ENCODE measurements around the gene RABGGTA.

RABGGTA gene

DNA sequence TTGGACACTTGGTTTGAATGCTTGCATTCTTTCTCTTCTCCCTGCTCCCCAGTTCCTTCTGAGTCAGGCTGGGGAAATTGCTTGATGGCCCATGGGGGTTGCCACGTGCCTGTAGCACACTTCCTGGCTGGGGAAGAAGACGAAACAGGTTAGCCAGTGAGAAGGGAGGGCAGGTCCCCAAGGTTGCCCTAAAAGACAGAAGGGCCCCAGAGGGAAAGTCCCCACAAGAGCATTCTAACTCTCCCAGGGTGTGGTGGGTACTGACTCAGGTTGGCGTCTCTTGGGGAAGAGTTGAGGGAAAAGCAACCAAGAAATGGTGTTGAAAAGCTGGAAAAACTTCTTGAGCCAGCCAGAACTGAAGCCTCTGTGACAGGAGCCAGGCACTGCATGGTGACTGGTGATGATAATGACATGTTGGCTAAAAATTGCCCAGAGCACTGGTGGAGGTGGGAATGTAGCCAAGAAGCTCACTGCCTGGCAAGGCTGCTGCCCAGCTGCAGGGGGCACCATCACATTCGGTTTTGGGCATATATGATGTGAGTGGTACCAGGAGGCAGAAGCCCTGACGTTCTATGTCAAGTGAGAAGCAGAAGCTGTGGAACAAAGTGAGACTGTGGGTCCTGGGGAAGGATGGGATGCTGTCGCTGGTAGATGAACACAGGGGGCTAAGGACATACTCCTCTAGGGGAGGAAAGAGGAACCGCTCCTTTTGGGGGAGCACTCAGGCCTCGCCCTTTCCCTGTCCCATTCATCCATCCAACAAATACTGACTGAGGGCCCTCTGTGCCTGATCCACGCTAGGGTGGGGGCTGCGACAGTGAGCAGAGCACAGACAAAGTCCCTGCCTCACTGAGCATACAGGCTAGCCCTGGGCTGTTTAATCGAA is 8.1 kb upstream of the RABGGTA start:
- peak in 4 of 5 donors; percentile 30 to 48 (median 37) for DNase-seq

DNA sequence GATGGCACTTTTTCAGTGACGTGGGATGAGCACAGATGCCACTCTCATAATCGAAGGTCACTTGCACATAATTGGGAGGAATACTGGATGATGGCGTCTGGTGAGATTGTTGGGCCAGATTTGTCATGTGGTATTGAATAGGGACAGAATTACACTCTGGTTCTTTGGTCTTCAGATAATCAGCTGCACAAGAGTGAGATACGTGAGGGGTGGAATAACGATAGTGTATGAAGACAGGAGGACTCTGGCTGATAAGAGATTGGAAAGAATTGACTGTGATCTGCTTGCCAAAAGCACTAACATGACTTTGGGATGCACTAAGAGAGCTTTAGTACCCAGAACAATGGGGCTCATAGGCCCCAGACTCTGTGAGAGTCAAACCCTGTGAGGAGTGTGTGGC is 7.0 kb upstream of the RABGGTA start:
- no peak for DNase-seq

DNA sequence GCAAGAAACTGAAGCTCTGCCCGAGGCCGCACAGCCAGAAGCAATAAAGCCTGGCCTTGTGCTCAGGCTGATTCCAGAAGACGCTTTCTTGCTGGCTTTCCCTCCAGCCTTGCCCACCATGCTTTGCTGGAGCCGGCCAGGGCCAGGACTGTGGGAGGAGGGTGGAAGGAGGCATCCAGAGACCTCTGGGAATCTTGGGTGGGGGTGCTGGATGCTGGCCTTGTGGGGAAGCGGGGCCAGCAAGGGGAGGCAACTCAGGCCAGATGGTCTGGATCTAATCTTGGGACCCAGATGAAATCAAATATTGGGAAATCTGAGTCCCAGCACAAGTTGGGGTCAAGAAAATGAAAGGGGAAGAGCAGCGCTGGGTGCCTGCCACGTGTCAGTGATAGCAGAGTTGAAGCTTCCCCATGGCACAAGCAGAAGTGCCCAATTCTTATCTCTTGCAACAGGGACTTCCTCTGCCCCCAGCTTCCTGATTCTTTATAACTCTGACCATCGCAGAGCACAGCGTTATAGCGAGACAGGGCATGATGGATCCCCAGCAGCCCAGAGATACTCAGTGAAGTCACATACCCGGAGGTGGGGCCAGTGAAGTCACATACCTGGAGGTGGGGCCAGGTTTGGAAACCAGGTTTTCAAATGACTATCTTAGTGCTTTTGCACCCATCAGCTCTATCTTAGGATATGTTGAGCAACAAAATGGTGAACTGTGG is 6.4 kb upstream of the RABGGTA start:
- DNase-seq: no peak

DNA sequence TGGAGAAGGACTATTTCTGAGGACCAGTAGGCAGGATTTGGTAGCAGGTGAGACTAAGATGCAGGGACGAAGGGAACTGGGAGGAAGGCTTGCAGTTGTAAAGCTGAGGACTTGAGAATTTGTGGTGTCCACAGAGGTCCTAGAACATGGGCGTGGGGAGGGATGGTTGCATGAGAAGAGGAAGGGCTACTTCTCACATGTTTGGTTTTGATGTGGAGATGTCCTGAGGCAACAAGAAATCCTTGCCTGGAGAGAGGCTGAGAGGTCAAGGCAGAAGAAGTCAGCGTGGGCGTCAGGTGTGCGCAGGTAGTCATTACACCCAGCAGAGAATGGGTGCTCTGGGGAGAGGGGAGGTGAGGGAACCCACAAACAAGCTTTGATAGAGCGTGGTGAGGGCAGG is 5.7 kb upstream of the RABGGTA start:
- DNase-seq: no peak

DNA sequence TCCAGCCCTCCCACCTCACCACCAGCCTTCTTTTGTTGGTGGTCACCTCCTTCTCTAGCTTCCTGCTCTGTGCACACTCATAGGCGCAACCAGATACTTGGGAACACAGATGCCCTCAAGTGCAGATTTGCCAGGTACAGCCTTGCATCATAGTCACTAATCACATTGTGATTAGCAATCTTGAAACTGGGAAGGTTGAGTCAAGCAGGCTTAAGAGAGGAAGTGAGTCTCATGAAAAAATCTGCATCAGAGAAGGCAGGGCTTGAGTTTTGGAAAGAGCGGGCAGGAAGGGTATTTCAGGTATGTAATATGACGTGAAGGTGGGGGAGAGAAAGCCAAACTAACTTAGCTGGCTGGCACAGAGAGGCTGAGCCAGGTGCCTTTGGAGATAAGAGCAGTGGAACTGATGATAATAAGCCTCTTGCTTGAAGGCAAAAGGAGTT is 2.7 kb upstream of the RABGGTA start:
- DNase-seq: peak in 3 of 5 donors; percentile 14 to 84 (median 42)

DNA sequence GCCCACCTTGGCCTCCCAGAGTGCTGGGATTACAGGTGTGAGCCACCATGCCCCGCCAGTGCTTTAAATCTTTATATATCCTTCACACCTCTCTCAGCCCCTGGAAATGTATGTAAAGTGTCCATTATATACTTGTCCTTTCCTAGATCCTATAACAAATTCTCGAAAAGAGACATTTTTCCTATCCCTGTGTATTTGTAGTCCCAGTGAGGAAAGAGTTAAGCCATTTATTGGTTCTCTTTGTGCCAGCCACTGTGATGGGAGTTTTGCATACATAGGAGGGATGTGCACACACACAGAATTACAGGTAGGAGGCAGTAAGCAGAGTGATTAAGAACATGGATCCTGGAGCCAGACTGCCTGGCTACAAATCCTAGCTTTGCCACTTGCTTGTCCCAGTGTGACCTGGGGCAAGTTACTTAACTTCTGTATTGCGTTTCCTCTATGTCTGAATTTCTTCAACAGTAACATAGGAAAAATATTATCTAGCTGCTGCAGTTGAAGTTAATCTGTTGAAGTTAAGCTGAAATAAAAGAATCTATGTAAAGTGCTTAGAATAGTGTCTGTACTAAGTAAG is 2.1 kb upstream of the RABGGTA start:
- peak in 1 of 5 donors; percentile 12 for DNase-seq

DNA sequence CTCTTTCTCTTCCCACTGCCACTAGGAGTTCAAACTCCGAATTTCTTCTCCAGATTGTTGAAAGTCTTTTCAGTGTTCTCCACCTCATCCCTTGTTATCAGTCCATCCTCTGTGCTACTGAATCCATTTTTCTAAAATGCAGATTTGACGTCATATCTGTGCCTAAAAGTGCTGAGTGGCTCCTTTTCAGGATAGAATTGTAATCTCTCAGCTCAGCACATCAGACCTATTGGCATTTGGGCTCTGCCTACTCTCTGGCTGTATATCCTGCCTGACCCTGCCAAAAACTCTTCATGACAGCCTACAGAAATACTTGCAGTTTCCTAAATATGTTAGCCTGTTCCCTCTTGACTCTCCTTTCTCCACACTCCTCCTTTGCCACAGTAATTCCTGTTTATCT is 1.1 kb upstream of the RABGGTA start:
- no peak for DNase-seq

DNA sequence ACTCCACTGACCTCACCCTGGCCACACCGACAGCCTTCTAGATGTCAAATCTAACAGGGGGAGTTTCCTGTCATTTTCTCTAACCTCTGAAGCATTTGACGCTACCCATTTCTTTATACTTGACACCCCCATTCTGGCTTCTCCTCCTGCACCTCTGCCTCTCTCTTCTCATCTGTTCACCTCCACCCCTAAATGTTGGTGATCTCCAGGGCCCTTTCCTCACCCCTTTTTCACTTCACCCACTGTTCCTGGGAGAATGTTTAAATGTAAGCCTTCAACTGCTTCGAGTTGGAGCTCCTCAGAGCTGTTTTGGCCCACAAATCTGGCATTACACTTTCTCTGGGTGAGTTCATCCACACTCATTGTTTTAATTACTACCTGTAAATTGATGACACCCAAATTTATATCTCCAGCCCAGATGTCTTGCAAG is 452 bp upstream of the RABGGTA start:
- no peak for DNase-seq

DNA sequence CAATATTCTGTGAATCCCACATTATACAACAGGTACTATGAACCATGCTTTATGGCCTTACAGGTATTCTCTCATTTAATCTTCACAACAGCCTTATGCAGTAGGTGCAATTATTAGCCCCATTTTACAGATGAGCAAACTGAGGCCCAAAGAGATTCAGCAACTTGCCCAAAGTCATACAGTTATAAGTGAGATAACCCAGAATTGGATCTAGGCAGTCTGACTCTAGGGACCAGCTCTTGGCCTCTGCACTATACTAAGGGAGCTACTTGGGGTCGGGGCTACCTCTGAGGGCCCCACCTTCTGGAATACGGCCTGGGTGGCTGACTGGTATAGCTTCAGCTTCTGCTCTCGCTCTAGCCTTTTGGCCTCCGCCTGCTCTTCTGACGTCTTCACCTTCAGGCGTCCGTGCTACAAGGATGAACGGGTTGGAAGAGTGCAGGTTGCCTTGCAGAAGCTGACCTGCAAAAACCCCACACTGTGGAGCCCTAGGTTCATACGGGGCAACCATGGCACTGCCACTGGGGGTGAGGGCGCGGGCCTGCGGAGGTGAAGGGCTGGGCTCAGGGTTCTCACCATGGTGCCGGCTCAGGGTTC is 762 bp downstream of the RABGGTA start:
- DNase-seq: no peak

DNA sequence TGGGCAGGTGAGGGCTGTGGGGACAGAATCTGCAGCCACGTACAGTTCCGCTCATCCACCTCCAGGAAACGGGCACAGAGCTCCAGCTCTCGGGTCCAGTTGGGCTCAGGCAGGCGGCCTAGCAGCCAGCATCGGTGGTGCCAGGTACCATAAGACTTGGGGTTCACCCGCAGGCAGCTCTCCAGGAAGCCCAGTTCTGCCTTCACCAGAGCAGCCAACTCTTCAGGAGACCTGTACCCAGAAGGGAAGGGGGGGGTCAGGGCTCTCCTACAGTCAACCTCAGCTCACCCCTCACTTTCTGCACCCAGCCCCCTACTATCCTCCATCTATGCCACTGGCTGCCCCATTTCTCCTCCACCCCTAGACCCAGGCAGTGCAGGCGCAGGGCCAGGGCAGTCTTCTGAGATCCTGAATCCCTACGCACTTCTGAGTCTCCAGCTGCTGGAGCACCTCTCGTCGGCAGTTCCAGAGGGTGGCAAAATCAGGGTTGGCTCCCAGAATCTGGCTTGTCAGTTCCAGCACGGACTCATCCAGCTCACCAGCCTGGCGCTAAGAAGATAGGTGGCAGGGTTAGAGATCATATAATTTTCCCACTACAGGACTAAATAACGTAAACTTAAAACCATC is 1.4 kb downstream of the RABGGTA start:
- DNase-seq: no peak

DNA sequence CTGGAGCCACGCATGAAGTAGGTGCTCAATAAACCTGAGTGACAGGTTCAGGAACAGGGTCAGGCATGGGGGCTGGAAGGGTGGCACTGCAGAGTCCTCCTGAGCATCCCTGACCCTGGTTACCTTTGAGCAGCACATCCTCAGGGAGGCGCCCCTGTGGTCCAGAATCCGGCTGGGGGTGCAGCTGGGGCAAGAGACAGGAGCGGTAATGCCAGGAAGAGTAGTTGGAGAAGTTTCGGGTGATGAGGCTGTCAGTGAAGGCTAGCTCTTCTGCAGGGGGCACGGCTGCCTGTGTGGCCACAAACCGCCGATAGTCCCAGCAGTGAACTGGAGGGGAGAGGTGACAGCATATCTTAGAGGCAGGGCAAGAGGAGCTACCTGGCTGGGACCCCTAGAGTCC is 2.0 kb downstream of the RABGGTA start:
- DNase-seq: no peak

DNA sequence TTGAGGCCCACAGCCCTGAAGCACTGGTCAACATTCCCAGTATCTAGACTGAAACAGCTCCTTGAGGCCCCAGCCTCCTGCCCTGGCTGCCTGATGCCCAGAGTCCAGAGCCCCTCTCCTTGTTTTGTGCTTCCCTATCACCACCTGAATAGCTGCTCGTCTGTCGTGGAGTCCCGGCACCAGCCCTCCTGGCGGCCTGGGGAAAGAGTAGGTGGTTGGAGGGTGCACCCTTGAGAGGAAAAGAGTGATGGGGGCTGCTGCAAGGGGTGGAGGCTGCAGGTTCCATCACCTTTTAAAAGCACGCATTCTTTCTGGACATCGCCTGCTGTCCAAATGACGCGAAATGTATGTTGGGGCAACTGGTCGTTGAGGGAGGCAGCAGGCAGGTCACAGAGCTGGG is 3.2 kb downstream of the RABGGTA start:
- no peak for DNase-seq

DNA sequence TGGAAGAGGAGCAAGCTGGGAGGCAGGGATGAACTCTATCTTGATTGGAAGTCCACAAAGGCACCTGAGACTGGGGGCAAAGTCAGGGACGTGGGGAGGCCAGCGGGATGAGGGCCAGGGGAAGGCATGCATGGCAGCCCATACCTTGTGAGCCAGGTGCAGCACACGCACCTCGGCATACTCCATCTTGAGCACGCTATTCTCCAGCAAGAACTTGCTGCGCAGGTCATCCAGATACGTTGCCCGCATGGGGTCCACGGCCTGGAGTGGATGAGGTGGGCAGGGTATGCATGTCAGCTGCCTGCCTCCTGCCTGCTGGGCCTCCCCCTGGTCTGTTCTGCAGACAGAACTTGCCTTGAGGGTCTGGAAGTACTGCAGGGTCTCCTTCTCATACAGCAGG is 3.9 kb downstream of the RABGGTA start:
- DNase-seq: no peak

DNA sequence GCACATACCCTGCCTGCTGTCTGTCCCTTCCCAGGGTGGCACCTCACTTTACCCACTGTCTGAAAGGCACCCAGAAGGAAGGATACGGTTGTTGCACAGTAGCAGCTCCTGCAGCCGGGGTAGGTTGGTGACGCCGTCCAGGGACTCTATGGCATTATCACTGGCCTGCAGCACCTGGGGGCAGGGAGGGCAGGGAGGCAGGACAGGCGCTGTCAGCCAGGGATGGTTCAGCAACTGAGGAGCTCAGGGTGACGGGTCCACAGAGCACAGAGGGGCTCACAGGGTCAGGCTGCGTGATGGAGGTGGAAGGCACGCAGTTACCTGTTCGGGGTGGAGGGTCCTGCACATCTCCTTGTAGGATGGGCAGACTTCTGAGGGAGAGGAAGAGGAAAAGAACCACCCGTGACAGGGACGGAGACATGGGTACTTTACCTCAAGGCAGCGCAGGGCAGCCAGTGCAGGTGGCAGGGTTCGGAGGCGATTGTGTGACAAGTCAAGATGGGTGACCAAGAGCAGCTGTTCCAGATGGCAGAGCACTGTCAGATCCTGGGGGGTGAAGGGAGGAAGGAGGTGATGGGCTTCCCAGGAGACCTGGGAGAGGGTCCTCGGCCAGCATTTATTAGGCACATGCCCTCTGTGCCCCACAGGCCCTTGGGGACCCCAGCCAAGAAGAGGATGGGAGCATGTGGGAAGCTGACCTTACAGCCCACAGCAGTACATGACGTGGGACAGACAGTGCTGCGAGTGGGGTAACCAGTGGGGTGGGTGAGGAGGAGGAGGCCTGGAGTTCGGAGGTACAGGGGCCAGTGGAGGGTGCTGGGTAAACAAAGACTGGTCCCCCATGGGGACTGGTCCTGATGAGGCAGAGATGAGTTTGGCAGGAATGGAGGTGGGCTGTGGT is 4.8 kb downstream of the RABGGTA start:
- DNase-seq: no peak

DNA sequence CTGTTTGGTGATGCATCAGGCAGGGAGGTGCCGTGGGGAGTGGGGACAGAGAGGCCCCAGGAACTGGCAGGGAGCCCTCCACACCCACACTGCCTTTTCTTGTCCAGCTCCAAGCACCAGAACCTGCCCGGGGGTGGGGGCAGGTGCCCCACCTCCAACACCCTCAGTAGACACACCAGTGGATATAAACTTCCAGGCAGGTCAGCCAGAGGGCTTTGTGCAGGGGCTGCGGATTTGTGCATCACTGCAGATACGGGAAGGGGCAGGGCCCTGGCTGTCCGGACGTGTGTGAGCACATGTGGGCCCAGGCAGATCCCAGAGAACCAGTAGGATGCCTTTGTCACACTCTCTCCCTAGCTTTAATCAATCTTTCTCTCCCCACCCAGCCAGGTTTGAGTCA is 7.1 kb downstream of the RABGGTA start:
- no peak for DNase-seq

DNA sequence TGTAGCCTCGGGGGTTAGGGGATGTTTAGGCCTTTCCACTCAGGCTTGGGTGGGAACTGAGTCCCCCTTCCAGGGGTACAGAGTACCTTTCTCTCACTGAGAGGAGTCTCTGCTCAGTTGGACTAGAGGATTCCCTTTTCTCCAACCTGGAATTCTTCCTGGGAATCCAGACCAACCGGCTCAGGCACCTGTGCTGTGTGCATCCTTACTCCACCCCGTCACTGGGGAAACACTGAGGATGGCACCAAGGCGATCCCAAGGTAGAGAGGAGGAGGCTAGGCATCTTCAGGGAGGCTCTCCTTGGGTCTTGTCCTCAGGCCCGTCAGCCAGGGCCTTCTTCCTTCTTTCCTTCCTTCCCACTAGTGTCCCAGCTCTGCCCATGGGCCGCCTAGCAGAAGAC is 7.5 kb downstream of the RABGGTA start:
- DNase-seq: no peak

DNA sequence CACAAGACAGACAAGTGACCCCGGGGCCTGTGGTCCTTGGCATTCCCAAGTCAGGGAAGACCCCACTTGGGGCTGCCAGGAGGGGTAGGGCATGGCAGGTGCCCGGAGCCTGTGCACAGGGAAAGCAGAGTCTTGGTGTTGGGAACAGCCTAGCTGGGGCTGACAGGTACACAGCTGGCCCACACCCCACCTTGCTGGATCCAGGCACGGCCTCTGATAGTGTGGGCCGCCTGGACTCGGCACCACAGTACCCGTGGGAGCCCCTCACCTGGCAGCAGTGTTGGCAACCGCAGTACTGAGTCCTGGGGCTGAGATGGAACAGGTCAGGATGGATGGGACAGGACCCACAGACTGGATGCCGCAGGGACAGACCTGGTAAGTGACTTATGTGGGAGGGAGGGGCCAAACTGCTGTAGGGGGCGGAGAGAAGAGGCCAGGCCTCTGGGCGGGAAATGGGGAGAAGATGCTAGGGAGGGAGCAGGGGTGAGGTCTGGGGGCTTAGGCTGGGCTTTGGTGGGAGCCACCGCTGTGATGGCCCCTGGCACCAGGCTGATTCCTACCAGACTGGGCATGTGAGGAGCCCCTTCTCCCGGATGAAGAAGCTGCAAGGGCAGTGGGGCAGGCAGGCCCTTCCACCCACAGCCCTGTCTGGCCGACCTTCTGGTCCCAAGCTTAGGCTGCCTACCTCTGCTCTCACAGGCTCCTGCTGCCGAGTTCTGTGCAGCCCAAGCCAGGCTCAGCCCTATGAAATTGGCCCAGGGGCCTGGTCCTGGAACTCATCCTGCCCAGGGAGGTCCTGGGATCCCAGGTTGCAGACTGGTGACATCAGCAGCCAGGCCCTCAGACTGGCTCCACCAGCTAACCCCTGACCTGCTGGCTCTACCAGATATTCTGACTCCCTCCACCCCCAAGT is 8.3 kb downstream of the RABGGTA start, which contains the start of gene TGM1:
TGM1 (minus strand) TSS at position 357 of the 913 bp plus-strand sequence. CDS start 825 bp downstream, outside the sequence.
- no peak for DNase-seq

DNA sequence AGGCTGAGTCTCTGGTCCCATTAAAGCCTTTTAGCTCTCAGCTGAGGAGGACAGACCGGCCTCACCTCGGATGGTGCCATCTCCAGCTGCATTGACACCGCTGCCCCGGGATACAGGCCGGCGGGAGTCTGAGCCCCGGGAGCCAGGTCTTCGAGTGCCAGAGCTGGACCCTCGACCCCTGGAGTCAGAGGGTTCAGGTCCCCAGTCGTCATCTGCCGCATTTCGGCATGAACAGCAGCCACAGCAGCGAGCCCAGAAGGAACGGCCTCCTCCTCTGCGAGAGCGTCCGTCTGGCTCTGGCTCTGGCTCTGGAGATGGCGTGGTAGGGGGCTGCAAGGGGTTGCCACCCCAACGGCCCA is 9.4 kb downstream of the RABGGTA start:
- DNase-seq: no peak

DNA sequence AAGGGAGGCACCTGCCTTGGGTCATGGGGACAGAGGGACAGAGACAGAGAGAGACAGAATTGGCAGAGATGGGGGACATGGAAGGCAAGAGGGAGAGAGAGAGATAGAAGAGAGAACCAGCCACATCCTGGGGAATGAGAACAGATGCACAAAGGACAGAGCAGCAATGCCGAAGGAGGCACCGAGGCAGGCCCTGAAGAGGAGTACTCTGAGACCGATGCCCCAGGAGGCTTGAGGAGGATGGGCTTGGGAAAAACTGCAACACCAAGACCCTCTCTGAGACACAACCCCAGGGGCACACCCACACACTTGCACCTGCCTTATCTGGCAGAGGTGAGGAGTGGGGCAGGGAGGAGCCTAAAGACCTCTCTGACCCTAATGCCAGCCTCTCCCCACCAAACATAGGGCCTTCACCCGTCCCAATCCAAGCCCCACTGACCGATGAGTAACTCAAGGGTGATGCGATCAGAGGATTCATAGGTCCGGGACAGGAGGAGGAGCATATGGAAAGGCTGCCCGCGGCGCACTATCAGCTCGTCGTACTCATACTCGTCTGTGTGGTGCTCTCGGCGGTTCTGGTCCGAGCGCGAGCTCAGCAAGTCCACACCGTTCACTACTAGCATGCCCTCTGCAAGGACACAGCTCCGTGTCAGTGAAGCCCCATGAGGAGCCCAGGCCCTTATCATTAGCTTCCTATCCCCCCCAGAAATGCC is 10.0 kb downstream of the RABGGTA start:
- no peak for DNase-seq

DNA sequence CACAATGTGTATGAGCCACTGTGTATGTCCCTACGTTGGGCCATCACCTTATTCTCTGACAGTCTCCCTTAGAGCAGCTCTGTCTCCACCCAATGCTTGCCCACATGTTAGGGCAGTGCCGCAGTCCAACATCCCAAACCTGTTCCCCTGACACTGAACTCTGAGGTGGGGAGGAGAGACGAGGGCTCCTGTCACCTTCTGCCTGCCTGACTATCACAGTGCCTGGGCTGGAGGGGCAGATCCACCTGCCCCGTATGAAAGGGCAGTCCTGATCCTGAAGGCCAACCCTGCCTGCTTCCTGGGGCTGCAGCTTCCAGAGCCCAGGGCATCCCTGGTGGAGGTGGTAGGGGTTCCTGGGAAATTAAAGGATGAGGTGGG is 10.6 kb downstream of the RABGGTA start:
- DNase-seq: no peak

Data from T-helper 1 cell (primary cell).